GM12873 (cell line): ENCODE measurements around the gene ETV5.

Source experiments
- TF ChIP-seq, protein P1 (sequence below): IDR thresholded peaks from 2 replicates; pipeline ENCODE4 v1.5.1; 2012; ENCODE audit warnings: low read depth, mild to moderate bottlenecking, moderate library complexity, low read length, control low read depth; ENCODE audit not compliant: insufficient read depth; ENCODE audit errors: missing control alignments

ETV5 gene

DNA sequence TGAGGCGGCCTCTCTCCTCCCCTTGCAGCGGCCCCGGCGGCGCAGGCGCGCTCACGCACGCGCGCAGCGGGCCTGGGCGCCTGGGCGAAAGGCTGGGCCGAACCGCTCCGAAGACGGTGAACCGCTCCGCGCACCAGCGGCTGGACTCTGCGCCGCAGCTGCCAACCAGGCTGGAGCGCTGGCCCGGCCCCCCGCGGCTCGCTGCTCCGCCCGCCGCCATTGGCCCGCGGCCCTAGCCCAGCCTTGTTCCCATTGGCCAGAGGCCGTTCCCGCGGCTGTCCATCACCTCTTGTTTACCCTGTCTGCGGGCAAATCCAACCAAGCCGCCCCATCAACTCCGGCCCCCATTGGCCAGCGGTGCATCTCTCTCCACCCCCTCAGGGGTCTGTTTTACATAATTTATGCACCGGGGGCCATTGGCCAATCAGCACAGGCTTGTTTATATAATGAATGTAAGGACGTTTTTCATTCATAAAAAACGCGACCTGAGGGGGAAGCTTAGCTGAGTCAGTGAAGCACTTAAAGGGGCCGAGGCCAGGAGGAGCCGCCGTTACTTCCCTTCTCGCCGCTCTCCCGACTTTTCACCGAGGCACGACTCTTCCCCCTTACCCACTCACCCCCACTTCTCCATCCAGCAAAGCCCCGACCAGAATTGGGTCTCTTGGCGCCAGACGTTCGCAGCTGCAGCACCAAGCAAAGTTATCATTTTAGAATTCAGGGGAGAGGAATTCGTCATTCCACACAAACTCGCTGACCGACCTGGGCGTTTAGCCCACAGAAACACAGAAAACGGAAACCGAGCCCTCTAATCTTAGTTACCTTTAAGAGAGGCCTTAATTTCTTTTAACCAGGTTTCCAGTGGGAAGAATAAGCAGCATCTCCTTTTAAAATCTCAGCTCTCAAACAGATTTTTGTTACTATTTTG, at the start of gene ETV5:
Gene ETV5 (minus strand): TSS at position 149 of the 925 bp plus-strand sequence. CDS start 3,221 bp downstream, outside the sequence.
- TF ChIP-seq, protein P1, sequence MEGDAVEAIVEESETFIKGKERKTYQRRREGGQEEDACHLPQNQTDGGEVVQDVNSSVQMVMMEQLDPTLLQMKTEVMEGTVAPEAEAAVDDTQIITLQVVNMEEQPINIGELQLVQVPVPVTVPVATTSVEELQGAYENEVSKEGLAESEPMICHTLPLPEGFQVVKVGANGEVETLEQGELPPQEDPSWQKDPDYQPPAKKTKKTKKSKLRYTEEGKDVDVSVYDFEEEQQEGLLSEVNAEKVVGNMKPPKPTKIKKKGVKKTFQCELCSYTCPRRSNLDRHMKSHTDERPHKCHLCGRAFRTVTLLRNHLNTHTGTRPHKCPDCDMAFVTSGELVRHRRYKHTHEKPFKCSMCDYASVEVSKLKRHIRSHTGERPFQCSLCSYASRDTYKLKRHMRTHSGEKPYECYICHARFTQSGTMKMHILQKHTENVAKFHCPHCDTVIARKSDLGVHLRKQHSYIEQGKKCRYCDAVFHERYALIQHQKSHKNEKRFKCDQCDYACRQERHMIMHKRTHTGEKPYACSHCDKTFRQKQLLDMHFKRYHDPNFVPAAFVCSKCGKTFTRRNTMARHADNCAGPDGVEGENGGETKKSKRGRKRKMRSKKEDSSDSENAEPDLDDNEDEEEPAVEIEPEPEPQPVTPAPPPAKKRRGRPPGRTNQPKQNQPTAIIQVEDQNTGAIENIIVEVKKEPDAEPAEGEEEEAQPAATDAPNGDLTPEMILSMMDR, result no peak

DNA sequence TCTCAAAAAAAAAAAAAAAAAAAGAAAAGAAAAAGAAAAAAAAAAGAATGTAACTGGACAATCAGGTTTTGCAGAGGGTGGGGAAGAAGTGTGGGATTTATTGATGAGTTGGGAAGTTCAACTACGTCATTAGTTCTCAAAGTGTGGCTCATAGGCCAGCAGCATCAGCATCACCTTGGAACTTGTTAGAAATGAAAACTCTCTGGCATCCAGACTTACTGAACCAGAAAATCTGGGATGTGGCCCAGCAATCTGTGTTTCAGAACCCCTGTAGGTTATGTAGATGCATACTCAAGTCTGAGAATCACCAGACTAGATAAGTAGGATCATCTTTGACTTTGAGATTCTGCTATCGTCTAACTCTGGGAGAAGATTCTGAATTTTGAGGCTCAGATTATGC, 45.8 kb upstream of the ETV5 start:
- TF ChIP-seq, protein P1, result no peak

DNA sequence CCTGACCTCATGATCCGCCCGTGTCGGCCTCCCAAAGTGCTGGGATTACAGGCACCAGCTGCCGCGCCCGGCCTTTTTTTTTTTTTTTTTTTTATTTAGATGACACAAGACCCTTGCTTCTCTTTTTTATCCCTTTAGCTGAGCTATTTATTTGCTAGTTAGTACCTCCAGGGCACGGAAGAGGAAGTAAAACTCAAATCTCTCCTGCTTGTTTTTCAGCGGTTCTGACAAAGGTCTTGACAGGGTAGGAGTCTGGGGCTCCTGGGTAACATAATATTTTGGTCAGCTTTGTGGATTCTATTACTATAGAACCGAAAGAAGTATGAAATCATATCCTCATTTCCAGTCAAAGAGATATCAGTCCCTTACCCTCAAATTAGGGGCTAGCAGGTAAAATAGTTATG, 44.0 kb upstream of the ETV5 start:
- TF ChIP-seq, protein P1, result no peak

DNA sequence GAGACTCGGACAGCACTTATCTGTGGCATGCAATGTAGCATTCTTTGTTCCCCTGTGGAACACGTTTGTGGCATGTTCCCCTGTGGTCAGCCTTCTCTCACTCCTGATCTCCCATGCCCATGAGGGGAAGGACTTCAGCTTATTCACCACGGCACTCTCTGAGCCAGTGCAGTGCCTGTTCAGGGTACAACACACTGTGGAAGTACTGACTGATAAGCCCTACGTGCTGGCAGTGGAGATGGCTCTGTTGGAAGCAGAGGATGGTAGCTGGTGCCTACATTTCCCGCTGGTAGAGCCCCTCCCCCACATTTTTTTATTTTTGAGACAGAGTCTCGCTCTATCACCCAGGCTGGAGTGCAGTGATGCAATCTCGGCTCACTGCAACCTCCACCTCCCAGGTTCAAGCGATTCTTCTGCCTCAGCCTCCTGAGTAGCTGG, 43.5 kb upstream of the ETV5 start:
- TF ChIP-seq, protein P1, result no peak

DNA sequence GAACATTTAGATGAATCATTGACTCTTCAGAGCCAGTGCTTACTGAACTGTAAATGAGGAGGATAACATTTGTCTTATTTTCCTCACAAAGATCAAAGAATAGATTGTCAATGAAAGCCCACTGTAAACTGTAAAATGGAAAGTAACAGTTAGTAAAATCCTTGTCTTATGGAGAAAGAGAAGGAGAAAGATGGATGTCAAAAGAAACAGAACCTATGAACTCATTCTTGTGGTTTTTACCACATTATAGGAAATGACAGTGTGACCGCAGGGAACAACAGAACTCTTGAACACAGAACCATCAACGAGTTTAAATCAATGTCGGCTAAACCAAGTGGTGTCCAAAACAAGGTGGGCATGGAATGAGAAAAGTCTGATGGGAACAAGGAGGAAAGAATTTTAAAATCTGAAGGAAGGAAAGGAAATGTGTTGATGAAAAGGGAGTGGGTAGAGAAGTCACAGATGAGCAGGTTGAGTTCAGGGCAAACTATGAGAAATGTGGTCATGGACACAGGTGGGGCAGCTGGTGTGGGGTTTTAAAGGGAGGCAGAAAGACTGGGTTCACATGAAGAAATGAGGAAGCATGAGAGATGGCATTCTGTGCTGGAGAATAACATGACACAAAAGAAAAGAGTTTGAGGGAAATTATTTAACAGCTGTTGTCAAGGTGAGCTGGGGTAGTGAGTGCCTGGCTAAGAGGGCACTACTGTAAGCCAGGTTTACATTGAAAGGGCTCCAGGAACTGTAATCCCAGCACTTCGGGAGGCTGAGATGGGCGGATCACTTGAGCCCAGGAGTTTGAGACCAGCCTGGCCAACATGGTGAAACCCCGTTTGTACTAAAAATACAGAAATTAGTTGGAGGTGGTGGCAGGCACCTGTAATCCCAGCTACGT, 42.4 kb upstream of the ETV5 start:
- TF ChIP-seq, protein P1, result no peak

DNA sequence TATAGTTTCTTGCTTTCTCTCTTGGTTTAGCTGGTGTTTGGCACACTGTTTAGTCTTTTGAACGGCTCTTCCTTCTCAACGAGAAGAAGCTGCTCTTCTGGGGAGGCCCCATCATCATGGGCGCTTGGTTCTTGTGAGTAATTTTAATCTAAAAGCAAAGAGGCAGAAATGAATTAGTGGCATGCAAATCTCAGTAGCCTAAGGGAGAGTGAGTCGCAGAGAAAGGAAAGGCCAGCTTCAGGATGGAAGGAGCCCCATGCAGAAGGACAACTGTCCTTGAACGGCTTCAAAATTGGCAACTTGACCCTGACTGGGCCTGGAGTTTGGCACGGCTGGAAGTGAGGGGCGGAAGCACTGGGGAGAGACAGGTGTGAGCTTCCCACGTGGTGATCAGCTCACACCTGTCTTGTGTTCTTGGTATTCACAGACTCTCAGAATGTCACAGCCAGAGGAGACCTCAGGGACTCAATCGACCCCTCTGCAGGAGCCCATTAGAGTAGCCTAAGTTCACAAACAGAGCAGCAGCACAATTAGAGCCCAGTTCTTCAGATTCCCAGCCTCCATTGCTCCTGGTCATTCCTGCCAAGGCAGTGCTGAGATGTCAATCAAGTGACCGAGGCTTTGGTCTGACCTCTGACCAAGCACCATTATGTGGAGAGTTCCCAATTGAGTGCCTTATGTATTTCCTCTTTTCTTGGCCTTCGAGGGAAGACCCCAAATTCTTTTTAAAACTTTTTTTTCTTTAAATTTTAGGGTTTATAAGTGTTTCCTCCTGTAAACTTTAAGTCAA, 41.3 kb upstream of the ETV5 start:
- TF ChIP-seq, protein P1, result no peak
